Hepatocyte (in vitro differentiated cells): ENCODE measurements around the gene SLC36A3.

Experiments
- CTCF ChIP-seq: fragments of 200-600 bp; sonication (generic); IDR thresholded peaks from 2 replicates; pipeline ENCODE4 v1.5.1; 2016; ENCODE audit warnings: antibody characterized with exemption, mild to moderate bottlenecking; ENCODE audit not compliant: poor library complexity
- EZH2 ChIP-seq: fragments of 200-600 bp; sonication (generic); IDR thresholded peaks from 2 replicates; pipeline ENCODE4 v1.6.1; 2016; ENCODE audit warnings: antibody characterized with exemption, mild to moderate bottlenecking, borderline replicate concordance
- EZH2phosphoT487 ChIP-seq: fragments of 200-600 bp; sonication (generic); IDR thresholded peaks from one replicate; pipeline ENCODE4 v1.6.1; 2018; ENCODE audit warnings: antibody characterized with exemption, mild to moderate bottlenecking, low read depth, moderate library complexity; ENCODE audit not compliant: unreplicated experiment, severe bottlenecking

GRCh38 chr5:151345187-151345807, 41.7 kb upstream of the SLC36A3 start:
- TF ChIP-seq EZH2phosphoT487 (no peak), CTCF (no peak), EZH2 (no peak)
